Fibroblast of skin of left quadriceps (primary cell): ENCODE data around the gene TMED7.
"Not testable (repeated sequence)": the region's sequence is repeated elsewhere in the genome, so short reads cannot be mapped to it uniquely, and the experiment has no call there.

ENCODE experiments used
- DNase-seq, 2 experiments: peaks; one replicate each; pipeline ENCODE4 v3.0.0-alpha.2; 2013; ENCODE audit warnings: low read depth in 2 of 2

TMED7 gene

GRCh38 chr5:115625579-115626444 is at the start of gene TMED7:
Gene TMED7 (minus strand): TSS chr5:115626036. CDS start chr5:115625792, 244 bp downstream.
- peak; percentile 96 for DNase-seq

- not testable (repeated sequence) for DNase-seq
Observed at GRCh38 chr5:115674782-115675181, 48.9 kb upstream of the TMED7 start.

- no peak for DNase-seq
Observed at GRCh38 chr5:115673596-115673995, 47.8 kb upstream of the TMED7 start.

DNA sequence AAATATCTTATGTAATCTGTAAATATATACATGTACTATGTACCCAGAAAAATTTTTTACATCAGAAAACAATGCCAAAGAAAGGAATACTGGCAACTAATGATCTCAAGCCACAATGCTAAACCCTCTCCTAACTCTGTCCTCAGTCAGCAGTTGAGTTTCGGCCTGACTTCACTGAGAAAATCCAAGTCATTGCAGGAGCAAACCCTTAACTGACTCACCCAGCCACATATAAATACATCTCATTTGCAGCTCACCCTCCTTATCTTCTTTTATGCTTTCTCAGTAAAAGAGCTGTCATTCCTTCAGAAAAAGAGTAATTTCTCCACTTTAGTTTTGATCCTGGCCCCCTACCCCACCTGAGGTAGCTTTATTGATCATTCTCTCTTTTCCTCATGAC is 46.1 kb upstream of the TMED7 start:
- no peak for DNase-seq

GRCh38 chr5:115666023-115666422 is 40.2 kb upstream of the TMED7 start:
- no peak for DNase-seq

DNA sequence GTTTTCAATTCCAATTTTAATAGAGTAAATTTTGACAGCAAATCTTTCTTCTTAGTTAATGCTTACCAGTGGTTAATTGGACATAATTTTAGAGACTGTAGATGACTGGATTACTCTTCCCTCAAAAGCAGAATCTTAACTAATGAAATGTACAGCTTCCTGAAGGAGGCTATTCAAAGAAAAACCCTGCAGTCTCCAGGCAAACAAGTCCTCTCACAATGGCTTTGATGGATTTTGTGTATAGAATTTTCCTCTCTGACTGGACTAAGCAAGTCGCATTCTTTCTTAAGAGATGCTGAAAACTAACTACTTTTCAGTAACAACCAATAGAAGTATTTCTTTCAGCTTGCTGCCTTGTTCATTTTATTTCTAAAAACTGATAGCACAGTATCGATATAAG is 35.7 kb upstream of the TMED7 start:
- no peak for DNase-seq

- DNase-seq: no peak
Observed at GRCh38 chr5:115661101-115661500, 35.3 kb upstream of the TMED7 start.

DNA sequence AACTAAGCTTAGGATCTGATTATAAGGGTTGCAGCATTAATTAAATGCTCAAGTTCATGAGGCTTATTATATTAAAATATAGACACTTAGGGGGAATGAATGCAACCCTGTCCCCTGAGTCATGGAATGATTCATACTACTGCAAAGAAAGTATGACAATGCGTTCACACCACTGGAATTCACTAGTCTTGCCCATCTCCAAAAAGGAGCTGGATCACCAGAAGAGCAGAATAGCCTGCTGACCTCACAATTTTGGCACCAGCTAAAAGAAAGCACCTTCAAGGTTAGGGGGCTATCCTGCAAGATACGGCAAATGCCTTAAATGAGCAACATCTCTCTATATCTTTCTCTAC is 32.0 kb upstream of the TMED7 start:
- DNase-seq: peak; percentile 54 to 63

GRCh38 chr5:115657125-115657880 is 31.5 kb upstream of the TMED7 start:
- DNase-seq: no peak

DNA sequence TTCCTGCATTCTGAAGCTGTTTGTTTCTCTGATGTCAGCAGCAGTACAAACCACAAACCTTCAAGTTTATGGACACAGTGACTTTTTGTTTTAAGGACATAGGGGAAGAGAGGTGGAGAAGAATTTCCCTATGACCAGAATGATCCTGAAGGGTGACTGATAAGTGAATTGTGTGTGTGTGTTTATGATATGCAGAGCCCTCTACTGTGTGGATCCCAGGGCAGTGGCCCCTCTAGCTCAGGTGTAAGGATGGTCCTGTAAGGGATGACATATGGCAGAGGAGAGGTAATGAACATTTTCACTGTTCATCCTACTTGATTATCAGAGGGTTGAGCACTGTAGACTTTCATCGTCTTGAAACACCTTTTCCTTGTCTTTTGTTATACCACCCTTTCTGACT is 30.6 kb upstream of the TMED7 start:
- DNase-seq: no peak

- no peak for DNase-seq
Observed at GRCh38 chr5:115655994-115656393, 30.2 kb upstream of the TMED7 start.

- DNase-seq: no peak
Observed at GRCh38 chr5:115649541-115649940, 23.7 kb upstream of the TMED7 start.

GRCh38 chr5:115648056-115648455 is 22.2 kb upstream of the TMED7 start:
- DNase-seq: no peak

GRCh38 chr5:115645386-115645785 is 19.6 kb upstream of the TMED7 start:
- DNase-seq: not testable (repeated sequence)

DNA sequence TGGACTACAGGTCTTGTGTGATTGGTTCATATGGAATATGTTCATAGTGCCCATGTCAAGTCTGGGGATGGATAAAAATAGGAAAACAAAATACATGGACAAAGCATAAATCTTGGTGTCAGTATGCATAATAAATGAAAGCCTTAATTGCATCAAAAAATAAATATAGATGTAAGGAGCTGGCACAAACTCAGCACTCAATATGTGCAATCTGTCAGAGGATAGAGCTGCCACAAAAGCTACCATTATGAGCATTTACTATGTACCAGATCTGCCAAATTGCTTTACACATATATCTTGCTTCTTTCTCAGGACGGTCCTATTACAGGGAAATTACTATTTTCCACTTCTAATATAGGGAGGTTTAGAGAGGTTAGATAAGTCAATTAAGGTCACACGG is 18.2 kb upstream of the TMED7 start:
- no peak for DNase-seq

DNA sequence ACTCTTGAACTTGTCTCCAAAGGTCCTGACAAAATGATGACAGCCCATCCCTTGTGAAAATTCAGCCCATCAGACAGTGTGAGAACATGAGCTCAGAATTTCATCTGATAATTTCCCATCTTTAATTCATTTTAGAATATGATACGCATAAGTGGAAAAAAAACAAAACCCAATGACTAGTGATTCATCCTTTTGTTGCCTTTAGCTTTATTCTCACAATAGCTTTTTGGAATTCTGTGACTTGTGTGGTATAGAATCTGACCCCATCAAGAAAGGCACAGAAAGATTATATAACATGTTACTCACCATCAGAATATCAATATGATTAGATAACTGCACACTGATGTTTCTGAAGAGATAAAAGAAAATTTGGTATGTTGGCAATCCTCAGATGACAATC is 16.1 kb upstream of the TMED7 start:
- DNase-seq: no peak

- no peak for DNase-seq
Observed at GRCh38 chr5:115640274-115640673, 14.4 kb upstream of the TMED7 start.

- no peak for DNase-seq
Observed at GRCh38 chr5:115639377-115639776, 13.5 kb upstream of the TMED7 start.

- no peak for DNase-seq
Observed at GRCh38 chr5:115637507-115637906, 11.7 kb upstream of the TMED7 start.

GRCh38 chr5:115636008-115636407 is 10.2 kb upstream of the TMED7 start:
- no peak for DNase-seq

DNA sequence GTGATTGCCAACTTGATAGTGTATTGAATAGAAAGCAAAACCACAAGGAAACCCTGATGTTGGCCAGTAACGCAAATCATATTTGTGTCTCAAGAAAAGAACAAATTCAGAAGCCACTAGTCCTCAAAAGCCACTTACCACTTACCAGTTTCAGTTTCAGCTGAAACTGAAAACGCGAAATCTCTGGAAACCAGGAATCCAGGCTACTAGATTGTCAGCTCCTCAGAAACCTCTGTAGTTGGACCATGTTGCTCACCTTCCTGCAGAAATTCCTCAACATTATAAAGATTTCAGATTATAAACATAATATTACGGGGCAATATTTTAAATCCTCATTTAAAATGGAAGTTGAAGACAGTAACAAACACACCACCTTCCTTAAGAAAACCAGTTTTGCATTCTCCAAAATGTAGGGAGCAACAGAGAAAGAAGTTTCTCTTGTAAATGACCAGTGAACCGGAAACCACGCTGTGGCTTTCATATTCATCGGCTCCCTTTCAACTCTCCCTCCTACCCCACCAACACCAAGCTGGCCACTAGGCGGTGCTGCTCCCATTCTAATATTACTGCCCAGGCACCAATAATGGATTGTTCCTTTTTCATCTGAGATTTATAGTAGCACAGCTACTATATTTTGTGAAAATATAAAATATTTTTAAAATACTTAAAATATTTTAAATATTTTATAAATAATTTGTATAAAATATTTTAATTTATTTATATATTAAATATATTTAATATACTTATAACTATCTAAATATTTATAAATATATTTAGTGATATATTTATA is 8.7 kb upstream of the TMED7 start:
- peak; percentile 60 to 63 for DNase-seq

DNA sequence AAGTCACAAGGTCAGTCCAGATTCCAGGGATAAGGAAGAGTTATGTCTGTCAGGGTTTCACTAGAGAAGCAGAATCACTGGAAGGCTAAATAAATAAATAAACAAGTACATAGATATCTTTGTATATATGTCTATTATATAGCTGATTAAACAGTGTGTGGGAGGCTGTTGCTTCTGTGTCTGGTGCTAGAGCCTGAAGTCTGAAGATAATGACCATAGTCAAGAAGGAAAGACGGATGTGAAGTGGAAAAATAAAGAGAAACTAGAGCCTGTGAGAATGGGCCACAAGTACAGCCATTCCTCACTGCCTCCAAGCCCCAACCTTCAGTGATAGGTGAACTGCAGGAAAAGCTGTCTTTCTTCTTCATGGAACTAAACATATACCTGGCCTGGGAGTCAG is 4.1 kb upstream of the TMED7 start:
- DNase-seq: no peak
